Activated naive CD8-positive, alpha-beta T cell treated with anti-CD3 and anti-CD28 coated beads, Interleukin-2, amount 10 ng/mL, durations not matched to agents 7 days and 5 days (primary cell): ENCODE measurements around the gene ICAM4. TPM values are rescaled to one million over a fixed set of nuclear protein-coding genes. Genes with fewer than 3 reads are reported as not detected.
"Not testable (repeated sequence)": the region's sequence is repeated elsewhere in the genome, so short reads cannot be mapped to it uniquely, and the experiment has no call there.

Source experiments
- ATAC-seq: fragments of 150-1000 bp; cut with Tn5 transposase; one replicate; pipeline ENCODE4 v1.10.0; 2021; ENCODE audit warnings: low read depth, moderate library complexity
- POLR2A ChIA-PET: fragments of 350-600 bp; sonication (Branson Sonifier 250); formaldehyde crosslinking; loops from one replicate; lab custom pipeline; 2021; ENCODE audit warnings: antibody characterized with exemption; lab: Charles Lee
- DNase-seq: peaks from one replicate; pipeline ENCODE4 v3.0.0; 2021
- H3K27ac Mint-ChIP-seq: one replicate; pipeline ENCODE4 v1.8.0; 2022; ENCODE audit warnings: mild to moderate bottlenecking, mixed read lengths
- H3K27me3 Mint-ChIP-seq: one replicate; pipeline ENCODE4 v1.8.0; 2022; ENCODE audit warnings: mild to moderate bottlenecking, moderate library complexity, mixed read lengths
- H3K36me3 Mint-ChIP-seq: one replicate; pipeline ENCODE4 v1.8.0; 2021; ENCODE audit warnings: mild to moderate bottlenecking, mixed read lengths
- H3K4me1 Mint-ChIP-seq: one replicate; pipeline ENCODE4 v1.8.0; 2021; ENCODE audit warnings: mixed read lengths
- H3K4me3 Mint-ChIP-seq: one replicate; pipeline ENCODE4 v1.8.0; 2022; ENCODE audit warnings: mild to moderate bottlenecking, moderate library complexity, mixed read lengths
- H3K9me3 Mint-ChIP-seq: one replicate; pipeline ENCODE4 v1.8.0; 2021; ENCODE audit warnings: mixed read lengths
- total RNA-seq, 2 experiments: library from RNA; stranded (reverse); gene quantifications; one replicate each; pipeline ENCODE4 v1.2.3, GENCODE V29; 2021

ICAM4 gene
- total RNA-seq = 1 to 10 TPM; 1.2 to 1.7 TPM

- ATAC-seq = peak; percentile 65
- H3K4me1 Mint-ChIP-seq = peaks cover 47% of the 10 kb centered on the region
- POLR2A ChIA-PET = interaction anchor here (0.7 to 3.1 kb wide), 6 partner anchors 9 to 131 kb away, joined by 3 to 49 read pairs (median 4); partner anchors contain the start of genes ICAM1 and RAVER1
- no peaks in the 10 kb centered on the region for H3K9me3 Mint-ChIP-seq
- peak within 1 kb of the TSS; percentile 75 for H3K4me3 Mint-ChIP-seq
- H3K27ac Mint-ChIP-seq = peak within 1 kb of the TSS; percentile 42
- H3K27me3 Mint-ChIP-seq = peaks cover 41% of the 10 kb centered on the region
- H3K36me3 Mint-ChIP-seq = peaks cover 18% of the 10 kb centered on the region
- peak; percentile 72 for DNase-seq
Measured at GRCh38 chr19:10286803-10287737, at the start of gene ICAM4. ICAM4 (plus strand) TSS chr19:10286955; CDS start chr19:10287013, 58 bp downstream.

GRCh38 chr19:10237702-10238101, 49.1 kb upstream of the ICAM4 start:
- POLR2A ChIA-PET = interaction anchor here (0.7 kb wide), 2 partner anchors 93 to 168 kb away, joined by 3 to 4 read pairs; no protein-coding TSS in a partner anchor
- H3K9me3 Mint-ChIP-seq = no peaks in the 10 kb centered on the region
- no peaks in the 10 kb centered on the region for H3K36me3 Mint-ChIP-seq
- H3K4me3 Mint-ChIP-seq = no peak overlapping the region
- H3K27ac Mint-ChIP-seq = no peak overlapping the region
- ATAC-seq = no peak
- H3K4me1 Mint-ChIP-seq = peaks cover 18% of the 10 kb centered on the region
- DNase-seq = no peak
- peaks cover 2% of the 10 kb centered on the region for H3K27me3 Mint-ChIP-seq

DNA sequence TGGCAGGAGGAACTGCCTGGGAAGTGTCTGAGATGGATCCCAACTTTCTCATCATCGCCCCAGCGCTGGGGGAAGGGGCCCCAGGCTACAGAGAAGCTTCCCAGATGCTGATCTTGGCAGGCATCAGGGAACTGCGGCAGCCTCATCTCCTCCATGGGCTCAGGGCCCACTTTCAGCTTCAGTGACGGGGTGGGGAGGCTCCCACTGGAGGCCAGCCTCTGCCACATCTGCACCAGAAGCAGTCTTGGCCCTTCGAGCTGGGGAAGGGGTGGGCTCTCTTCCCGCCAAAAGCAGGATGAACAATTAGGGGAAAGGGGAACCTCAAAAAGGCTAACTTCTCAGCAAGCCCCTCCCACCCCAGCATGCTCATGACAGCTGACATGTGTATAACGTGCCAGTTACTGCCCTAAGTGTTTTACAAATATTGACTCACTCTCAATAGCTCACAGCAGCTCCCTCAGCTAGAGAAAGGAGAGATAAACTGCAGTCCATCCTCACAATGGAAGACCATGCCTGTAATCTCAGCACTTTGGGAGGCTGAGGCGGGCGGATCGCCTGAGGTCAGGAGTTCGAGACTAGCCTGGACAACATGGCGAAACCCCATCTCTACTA, 48.5 kb upstream of the ICAM4 start:
- DNase-seq = no peak
- no peak overlapping the region for H3K27ac Mint-ChIP-seq

DNA sequence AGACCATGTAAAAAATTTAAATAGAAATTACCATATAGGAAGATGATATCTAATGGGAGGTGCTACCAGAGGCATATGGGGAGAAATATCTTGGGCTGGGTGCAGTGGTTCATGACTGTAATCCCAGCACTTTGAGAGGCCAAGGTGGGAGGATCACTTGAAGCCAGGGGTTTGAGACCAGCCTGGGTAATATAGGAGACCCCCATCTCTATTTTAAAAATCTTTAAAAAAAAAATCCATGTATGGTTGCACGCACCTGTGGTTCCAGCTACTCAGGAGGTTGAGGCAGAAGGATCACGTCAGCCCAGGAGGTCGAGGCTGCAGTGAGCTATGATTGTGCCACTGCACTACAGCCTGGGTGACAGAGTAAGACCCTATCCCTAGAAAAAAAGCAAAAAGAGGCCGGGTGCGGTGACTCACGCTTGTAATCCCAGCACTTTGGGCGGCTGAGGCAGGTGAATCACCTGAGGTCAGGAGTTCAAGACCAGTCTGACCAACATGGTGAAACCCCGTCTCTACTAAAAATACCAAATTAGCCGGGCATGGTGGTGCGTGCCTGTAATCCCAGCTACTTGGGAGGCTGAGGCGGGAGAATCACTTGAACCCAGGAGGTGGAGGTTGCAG, 44.8 kb upstream of the ICAM4 start:
- H3K9me3 Mint-ChIP-seq, DNase-seq, H3K4me1 Mint-ChIP-seq, H3K4me3 Mint-ChIP-seq, H3K36me3 Mint-ChIP-seq, H3K27ac Mint-ChIP-seq, H3K27me3 Mint-ChIP-seq, ATAC-seq: not testable (repeated sequence)
- POLR2A ChIA-PET = interaction anchor here (0.6 kb wide), 1 partner anchor 121 kb away, joined by 4 read pairs; no protein-coding TSS in a partner anchor

More for the DNA sequence above, 48.5 kb upstream of the ICAM4 start:
- Mint-ChIP-seq H3K4me3 (no peak overlapping the region), H3K4me1 (peaks cover 18% of the 10 kb centered on the region), H3K27me3 (peaks cover 2% of the 10 kb centered on the region), H3K36me3 (no peaks in the 10 kb centered on the region), H3K9me3 (no peaks in the 10 kb centered on the region)
- ATAC-seq = no peak
- POLR2A ChIA-PET = interaction anchor here (1.0 kb wide), 1 partner anchor 12 kb away, joined by 3 read pairs; no protein-coding TSS in a partner anchor

DNA sequence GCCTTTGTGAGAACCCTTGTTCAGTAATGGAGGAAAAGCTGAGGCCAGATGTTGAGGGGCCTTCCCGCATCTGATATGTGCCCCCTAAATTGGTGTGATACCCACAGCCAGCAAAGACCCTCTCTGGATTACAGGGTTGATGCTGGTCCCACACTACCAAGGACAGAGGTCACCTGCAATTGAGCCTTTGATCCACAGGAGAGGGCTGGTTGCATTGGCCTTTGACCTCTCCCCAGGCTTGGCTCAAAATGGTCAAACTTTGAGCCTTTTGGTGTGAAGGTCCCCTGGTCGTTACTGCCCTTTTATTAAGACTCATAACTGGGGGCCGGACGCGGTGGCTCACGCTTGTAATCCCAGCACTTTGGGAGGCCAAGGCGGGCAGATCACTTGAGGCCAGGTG, 43.1 kb upstream of the ICAM4 start:
- no peaks in the 10 kb centered on the region for H3K4me1 Mint-ChIP-seq
- POLR2A ChIA-PET = no interaction called here
- no peaks in the 10 kb centered on the region for H3K36me3 Mint-ChIP-seq
- no peak overlapping the region for H3K27ac Mint-ChIP-seq
- ATAC-seq (no peak), DNase-seq (no peak)
- H3K4me3 Mint-ChIP-seq = no peak overlapping the region
- H3K9me3 Mint-ChIP-seq = no peaks in the 10 kb centered on the region
- no peaks in the 10 kb centered on the region for H3K27me3 Mint-ChIP-seq

- DNase-seq (no peak), ATAC-seq (no peak)
- Mint-ChIP-seq H3K36me3 (no peaks in the 10 kb centered on the region), H3K27me3 (no peaks in the 10 kb centered on the region), H3K9me3 (no peaks in the 10 kb centered on the region), H3K27ac (no peak overlapping the region), H3K4me3 (no peak overlapping the region), H3K4me1 (peaks cover 3% of the 10 kb centered on the region)
- POLR2A ChIA-PET = interaction anchor here (1.3 kb wide), 1 partner anchor 10 kb away, joined by 3 read pairs; no protein-coding TSS in a partner anchor
Measured at GRCh38 chr19:10245189-10245939, 41.4 kb upstream of the ICAM4 start.

- Mint-ChIP-seq H3K4me1 (peaks cover 5% of the 10 kb centered on the region), H3K9me3 (no peaks in the 10 kb centered on the region), H3K27ac (no peak overlapping the region), H3K36me3 (no peaks in the 10 kb centered on the region), H3K27me3 (no peaks in the 10 kb centered on the region), H3K4me3 (no peak overlapping the region)
- DNase-seq (no peak), ATAC-seq (no peak)
- POLR2A ChIA-PET = interaction anchor here (1.3 kb wide), 1 partner anchor 11 kb away, joined by 3 read pairs; no protein-coding TSS in a partner anchor
Measured at GRCh38 chr19:10246511-10246910, 40.2 kb upstream of the ICAM4 start.

DNA sequence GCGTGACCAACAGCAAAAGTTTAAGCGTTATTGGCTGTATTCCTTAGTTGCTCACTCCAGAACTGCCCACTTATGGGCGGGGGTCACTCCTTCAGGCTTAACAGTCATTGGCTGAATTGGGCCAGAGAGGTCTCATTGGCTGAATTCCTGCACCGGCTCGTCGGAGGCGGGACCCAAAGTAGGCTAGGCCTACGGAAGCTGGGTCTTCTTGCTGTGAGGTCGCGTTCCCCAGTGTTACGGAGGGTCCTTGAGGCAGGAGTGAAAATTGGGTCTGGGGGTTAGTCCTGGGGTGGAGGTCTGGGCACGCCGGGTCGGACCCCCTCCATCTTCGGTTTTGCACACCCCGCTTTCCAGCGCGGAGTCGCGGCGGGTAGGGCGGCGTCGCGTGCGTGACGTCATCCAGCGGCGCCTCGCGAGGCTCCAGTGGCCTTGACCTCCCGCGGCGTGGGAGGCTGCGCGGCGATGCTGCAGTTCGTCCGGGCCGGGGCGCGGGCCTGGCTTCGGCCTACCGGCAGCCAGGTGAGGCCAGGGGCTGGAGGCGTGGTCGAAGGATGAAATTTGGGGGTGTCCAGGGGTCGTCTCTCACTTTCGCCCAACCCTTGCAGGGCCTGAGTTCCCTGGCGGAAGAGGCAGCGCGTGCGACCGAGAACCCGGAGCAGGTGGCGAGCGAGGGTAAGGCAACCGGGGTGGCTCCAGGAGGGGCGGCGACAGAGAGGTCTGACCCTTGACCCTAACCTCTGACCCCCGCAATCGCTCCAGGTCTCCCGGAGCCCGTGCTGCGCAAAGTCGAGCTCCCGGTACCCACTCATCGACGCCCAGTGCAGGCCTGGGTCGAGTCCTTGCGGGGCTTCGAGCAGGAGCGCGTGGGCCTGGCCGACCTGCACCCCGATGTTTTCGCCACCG, 34.7 kb upstream of the ICAM4 start, which contains the start of gene MRPL4:
Gene MRPL4 (plus strand): TSS at position 423 of the 903 bp plus-strand sequence. CDS start 40 bp downstream, at position 463.
- Mint-ChIP-seq H3K4me1 (peaks cover 24% of the 10 kb centered on the region), H3K27ac (peak within 1 kb of the TSS; percentile 96), H3K4me3 (peak within 1 kb of the TSS; percentile 94), H3K27me3 (no peaks in the 10 kb centered on the region), H3K36me3 (peaks cover 16% of the 10 kb centered on the region), H3K9me3 (no peaks in the 10 kb centered on the region)
- peak; percentile 94 for DNase-seq
- POLR2A ChIA-PET = interaction anchor here (0.6 to 3.2 kb wide), 7 partner anchors 13 to 194 kb away, joined by 3 to 11 read pairs (median 4); partner anchors contain the start of genes DNMT1, ICAM1 and TYK2
- ATAC-seq = peak; percentile 99

- peak overlapping the region; percentile 94 for H3K4me3 Mint-ChIP-seq
- no peak for ATAC-seq
- H3K36me3 Mint-ChIP-seq = peaks cover 23% of the 10 kb centered on the region
- peak overlapping the region; percentile 96 for H3K27ac Mint-ChIP-seq
- H3K27me3 Mint-ChIP-seq = no peaks in the 10 kb centered on the region
- peaks cover 24% of the 10 kb centered on the region for H3K4me1 Mint-ChIP-seq
- DNase-seq = no peak
- H3K9me3 Mint-ChIP-seq = no peaks in the 10 kb centered on the region
- POLR2A ChIA-PET = interaction anchor here (1.1 kb wide), 1 partner anchor 16 kb away, joined by 3 read pairs; no protein-coding TSS in a partner anchor
Measured at GRCh38 chr19:10252707-10253106, 34.0 kb upstream of the ICAM4 start.

- Mint-ChIP-seq H3K4me1 (peaks cover 31% of the 10 kb centered on the region), H3K27me3 (no peaks in the 10 kb centered on the region), H3K36me3 (peaks cover 27% of the 10 kb centered on the region), H3K27ac (peak overlapping the region; percentile 38), H3K9me3 (no peaks in the 10 kb centered on the region), H3K4me3 (no peak overlapping the region)
- no peak for DNase-seq
- POLR2A ChIA-PET = no interaction called here
- no peak for ATAC-seq
Measured at GRCh38 chr19:10254244-10254643, 32.5 kb upstream of the ICAM4 start.

DNA sequence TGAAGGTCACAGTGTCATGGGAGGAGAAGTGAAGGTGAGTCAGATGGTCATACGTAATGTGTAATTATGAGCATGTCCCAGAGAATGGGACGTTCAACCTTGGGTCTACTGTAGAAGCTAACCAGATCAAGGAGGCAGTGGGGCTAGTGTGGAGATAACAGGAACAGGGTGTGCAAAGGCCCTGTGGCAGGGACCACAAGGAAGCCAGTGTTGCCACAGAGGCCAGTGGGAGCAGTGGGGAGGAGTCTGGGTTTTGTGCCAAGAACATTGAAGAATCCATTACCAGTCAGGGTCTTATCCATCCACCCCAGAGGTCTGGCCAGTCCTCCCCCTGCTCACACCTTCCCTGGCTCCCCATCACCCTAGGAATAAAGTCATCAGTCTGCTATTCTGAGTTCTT, 31.4 kb upstream of the ICAM4 start:
- POLR2A ChIA-PET = no interaction called here
- ATAC-seq (no peak), DNase-seq (no peak)
- Mint-ChIP-seq H3K4me1 (peaks cover 32% of the 10 kb centered on the region), H3K9me3 (no peaks in the 10 kb centered on the region), H3K27ac (no peak overlapping the region), H3K36me3 (peaks cover 30% of the 10 kb centered on the region), H3K4me3 (no peak overlapping the region), H3K27me3 (no peaks in the 10 kb centered on the region)
